ENCODE measurements around the gene KIAA1328. TPM values are rescaled to one million over a fixed set of nuclear protein-coding genes. Genes with fewer than 3 reads are reported as not detected.
A peak's percentile ranks its signal among the peaks of the same experiment; 100 is the strongest.

Gene KIAA1328
- total RNA-seq, 1 donor from 2014 or later, result 11.9 TPM

DNA sequence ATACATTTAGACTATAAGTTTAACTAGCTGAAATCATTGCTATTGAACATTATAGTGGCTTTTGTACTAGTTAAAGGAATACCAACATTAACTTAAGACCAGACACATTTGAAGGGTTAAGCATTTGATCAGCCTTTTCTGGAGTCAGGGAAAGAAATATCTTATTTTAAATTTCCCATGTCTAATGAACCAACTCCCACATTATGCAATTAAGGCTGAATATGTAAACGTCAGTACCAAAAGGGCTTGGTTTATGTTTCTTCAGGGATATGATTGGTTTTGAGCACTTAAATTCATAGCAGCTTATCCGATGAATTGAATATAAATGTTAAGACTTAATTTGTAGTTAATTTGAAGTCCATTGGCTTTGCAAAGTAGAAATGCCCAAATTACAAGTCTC lies 344.5 kb downstream of the KIAA1328 start:
- intact Hi-C loops (cut with DNase I), result no loop called here
- Histone ChIP-seq H3K9me3 (no peaks in the 10 kb centered on the region), H3K27ac (no peak overlapping the region), H3K27me3 (no peaks in the 10 kb centered on the region), H3K36me3 (no peaks in the 10 kb centered on the region), H3K4me3 (no peak overlapping the region), H3K4me1 (no peaks in the 10 kb centered on the region)
- DNase-seq (no peak), ATAC-seq (no peak)
- TF ChIP-seq, protein P1, sequence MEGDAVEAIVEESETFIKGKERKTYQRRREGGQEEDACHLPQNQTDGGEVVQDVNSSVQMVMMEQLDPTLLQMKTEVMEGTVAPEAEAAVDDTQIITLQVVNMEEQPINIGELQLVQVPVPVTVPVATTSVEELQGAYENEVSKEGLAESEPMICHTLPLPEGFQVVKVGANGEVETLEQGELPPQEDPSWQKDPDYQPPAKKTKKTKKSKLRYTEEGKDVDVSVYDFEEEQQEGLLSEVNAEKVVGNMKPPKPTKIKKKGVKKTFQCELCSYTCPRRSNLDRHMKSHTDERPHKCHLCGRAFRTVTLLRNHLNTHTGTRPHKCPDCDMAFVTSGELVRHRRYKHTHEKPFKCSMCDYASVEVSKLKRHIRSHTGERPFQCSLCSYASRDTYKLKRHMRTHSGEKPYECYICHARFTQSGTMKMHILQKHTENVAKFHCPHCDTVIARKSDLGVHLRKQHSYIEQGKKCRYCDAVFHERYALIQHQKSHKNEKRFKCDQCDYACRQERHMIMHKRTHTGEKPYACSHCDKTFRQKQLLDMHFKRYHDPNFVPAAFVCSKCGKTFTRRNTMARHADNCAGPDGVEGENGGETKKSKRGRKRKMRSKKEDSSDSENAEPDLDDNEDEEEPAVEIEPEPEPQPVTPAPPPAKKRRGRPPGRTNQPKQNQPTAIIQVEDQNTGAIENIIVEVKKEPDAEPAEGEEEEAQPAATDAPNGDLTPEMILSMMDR (IDR thresholded peaks at IDR 0.05), result no peak

DNA sequence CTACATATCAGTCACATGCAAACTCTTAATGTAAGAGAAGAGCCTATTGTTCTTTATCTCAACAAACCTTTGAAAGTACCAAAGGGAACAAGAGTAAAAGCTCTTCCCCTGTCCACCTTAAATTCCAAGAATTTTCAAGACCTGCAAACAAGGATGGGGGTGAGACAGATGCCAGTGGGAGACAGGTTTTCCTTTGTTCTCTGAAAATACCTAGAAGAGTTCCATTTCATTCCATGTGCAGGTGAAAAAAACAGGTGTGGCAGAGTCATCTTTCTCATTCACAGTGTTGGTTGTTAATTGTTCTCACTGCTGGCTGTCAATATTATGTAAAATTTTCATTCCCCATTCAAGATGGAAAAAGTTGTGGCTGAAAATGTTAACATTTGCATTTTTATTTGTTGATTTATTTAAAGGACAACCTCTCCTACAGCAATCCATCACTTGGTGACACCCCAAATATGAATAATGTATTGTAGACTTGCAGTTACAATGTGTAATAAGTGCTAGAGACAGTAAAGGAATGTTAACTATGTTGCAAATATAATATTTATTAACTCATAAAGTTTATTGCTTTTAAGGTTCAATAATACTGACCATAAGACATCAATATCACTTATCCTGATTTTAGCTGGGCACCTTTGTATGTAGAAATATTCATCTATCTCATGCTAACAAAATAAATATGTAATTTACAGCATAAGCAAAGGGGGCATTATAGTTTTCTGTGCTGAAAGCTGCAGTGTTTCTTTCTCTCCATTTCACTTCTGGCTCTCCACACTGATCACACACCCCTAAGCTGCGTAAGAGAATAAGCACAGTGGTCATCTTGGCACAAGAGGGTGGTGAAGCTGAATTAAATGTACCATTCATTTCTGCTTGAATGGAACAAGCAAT lies 347.0 kb downstream of the KIAA1328 start:
- Histone ChIP-seq H3K9me3 (no peaks in the 10 kb centered on the region), H3K4me3 (no peak overlapping the region), H3K4me1 (no peaks in the 10 kb centered on the region), H3K36me3 (no peaks in the 10 kb centered on the region), H3K27me3 (no peaks in the 10 kb centered on the region), H3K27ac (no peak overlapping the region)
- ATAC-seq, result no peak
- TF ChIP-seq, protein P1 (IDR thresholded peaks at IDR 0.05), result no peak
- intact Hi-C loops (cut with DNase I), result no loop called here
- DNase-seq, result no peak

DNA sequence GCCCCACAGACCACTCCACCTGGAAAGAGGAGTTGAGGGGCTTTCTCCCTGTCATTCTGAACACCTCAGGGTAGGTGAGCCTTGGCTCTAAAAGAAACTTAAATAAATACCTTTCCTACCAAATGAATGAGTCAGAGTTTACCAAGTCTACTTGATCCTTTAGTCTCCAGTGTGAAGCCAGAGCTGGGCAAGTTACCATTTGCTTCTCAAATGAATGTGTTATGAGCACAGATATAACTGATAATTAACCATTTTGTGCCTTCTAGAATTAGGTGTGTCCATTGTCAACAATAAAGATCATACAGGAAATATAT lies 347.7 kb downstream of the KIAA1328 start:
- DNase-seq (no peak), ATAC-seq (peak; percentile 52)
- no peak overlapping the region for H3K27ac ChIP-seq
- no peak overlapping the region for H3K4me3 ChIP-seq
- intact Hi-C loops (cut with DNase I), result no loop called here
- no peaks in the 10 kb centered on the region for H3K36me3 ChIP-seq
- TF ChIP-seq, protein P1 (IDR thresholded peaks at IDR 0.05), result no peak
- H3K9me3 ChIP-seq, result no peaks in the 10 kb centered on the region
- H3K4me1 ChIP-seq, result no peaks in the 10 kb centered on the region
- no peaks in the 10 kb centered on the region for H3K27me3 ChIP-seq

DNA sequence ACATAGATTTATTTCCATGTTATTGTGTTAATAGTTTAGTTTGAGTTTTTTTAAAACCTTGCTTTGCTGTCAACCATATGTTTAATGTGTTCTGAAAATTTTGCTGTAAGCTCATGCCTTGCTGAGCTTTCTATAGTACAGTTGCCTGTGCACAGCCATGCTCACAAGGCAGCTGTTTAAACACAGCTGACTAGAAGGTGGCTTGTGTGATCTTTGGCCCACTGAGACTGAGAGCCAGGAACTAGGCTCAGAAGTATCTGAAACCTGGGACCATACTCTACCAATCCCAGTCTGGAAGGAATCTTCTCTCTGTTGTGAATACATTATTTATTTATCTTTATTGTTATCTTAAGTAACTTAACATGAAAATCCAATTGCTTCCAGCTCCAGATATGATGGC lies 350.5 kb downstream of the KIAA1328 start:
- intact Hi-C loops (cut with DNase I), result no loop called here
- Histone ChIP-seq H3K27me3 (no peaks in the 10 kb centered on the region), H3K4me1 (no peaks in the 10 kb centered on the region), H3K36me3 (no peaks in the 10 kb centered on the region), H3K4me3 (no peak overlapping the region), H3K9me3 (no peaks in the 10 kb centered on the region), H3K27ac (no peak overlapping the region)
- no peak for DNase-seq
- TF ChIP-seq, protein P1 (IDR thresholded peaks at IDR 0.05), result no peak
- ATAC-seq, result no peak

DNA sequence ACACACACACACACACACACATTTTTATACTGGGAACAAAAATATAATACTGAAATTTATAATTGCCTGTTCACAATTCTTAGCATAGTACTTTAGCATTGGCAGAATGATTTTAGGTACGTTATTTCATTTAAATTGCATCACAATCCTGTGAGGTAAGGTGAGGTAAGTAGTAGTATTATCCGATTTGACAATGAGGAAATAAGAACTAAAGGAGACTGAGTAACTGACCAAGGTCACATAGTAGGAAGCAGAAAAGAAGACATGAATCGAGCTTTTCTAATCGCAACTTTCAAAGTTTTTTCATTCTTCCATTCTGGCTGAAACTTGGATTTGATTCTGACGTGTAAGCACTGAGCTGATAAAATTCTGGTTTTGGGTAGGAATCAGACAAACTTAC lies 351.2 kb downstream of the KIAA1328 start:
- TF ChIP-seq, protein P1 (IDR thresholded peaks at IDR 0.05), result no peak
- no peaks in the 10 kb centered on the region for H3K27me3 ChIP-seq
- H3K36me3 ChIP-seq, result no peaks in the 10 kb centered on the region
- no peak for DNase-seq
- no peak overlapping the region for H3K4me3 ChIP-seq
- no peak overlapping the region for H3K27ac ChIP-seq
- ATAC-seq, result no peak
- intact Hi-C loops (cut with DNase I), result no loop called here
- H3K9me3 ChIP-seq, result no peaks in the 10 kb centered on the region
- H3K4me1 ChIP-seq, result no peaks in the 10 kb centered on the region

All from upper lobe of right lung (tissue), 1 donor.